RWPE1 (cell line): Measurements from ENCODE around the gene DMXL1.

Experiments used
- CTCF ChIA-PET: fragments of 350-600 bp; sonication (Branson Sonifier 250); formaldehyde crosslinking; extraction: SDS; loops from one replicate; lab custom pipeline; 2021; lab: Yijun Ruan, JAX
- POLR2A ChIA-PET: fragments of 400-600 bp; formaldehyde crosslinking; extraction: SDS; loops from one replicate; lab custom pipeline; 2020; ENCODE audit warnings: antibody characterized with exemption; ENCODE audit not compliant: low non-redundant PET; lab: Yijun Ruan, JAX
- DNase-seq: peaks from one replicate; pipeline ENCODE4 v3.0.0; 2012; ENCODE audit warnings: low spot score
- H3K27ac ChIP-seq: fragments of 450-650 bp; 2 replicates; pipeline ENCODE4 v1.5.1; 2017
- TF ChIP-seq, protein P1 (sequence below): fragments of 450-650 bp; conservative IDR thresholded peaks from 2 replicates; pipeline ENCODE4 v1.5.1; 2017; ENCODE audit warnings: low read depth, mild to moderate bottlenecking

The DMXL1 gene

DNA sequence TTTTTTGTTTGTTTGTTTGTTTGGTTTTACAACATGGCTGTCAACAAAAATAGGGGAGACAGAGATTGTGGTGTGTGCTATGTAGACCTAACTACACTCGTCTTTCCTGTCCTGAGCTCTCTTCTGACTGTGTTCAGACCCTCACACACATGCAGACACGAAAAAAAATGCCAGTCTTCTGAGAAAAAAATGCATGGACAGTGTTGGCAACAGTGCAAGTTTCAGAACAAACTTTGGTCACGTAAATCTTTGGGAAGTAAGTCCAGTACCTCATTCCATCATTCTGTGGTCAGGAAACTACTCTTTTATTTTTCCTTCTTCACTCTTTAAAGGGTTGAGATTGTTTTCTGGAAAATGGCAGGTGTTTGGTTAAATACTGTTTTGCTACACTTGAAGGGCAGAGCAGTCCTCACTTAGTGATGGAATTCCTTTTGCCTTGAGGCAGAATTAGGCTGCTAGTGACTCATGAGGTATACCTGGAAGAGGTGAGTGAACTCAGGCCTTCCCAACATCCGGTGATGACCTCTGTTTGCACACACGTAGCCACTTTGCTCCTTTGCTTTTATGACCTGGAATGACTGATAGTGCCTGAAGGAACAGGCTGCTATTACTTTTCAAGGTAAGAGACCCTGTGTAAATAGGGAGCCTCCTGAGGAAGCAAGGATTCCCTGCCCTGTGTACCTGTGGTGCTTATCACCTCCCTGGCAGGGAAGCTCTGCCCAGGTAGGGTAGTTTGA lies 203.3 kb downstream of the DMXL1 start:
- POLR2A ChIA-PET, result no interaction called here
- DNase-seq, result peak; percentile 92
- CTCF ChIA-PET, result interaction anchor here (0.6 to 0.9 kb wide), 6 partner anchors 9 to 430 kb away, joined by 3 to 8 read pairs (median 3); no protein-coding TSS in a partner anchor
- H3K27ac ChIP-seq, result no peak overlapping the region; the same call in 1 of the 2 replicates
- TF ChIP-seq, protein P1, sequence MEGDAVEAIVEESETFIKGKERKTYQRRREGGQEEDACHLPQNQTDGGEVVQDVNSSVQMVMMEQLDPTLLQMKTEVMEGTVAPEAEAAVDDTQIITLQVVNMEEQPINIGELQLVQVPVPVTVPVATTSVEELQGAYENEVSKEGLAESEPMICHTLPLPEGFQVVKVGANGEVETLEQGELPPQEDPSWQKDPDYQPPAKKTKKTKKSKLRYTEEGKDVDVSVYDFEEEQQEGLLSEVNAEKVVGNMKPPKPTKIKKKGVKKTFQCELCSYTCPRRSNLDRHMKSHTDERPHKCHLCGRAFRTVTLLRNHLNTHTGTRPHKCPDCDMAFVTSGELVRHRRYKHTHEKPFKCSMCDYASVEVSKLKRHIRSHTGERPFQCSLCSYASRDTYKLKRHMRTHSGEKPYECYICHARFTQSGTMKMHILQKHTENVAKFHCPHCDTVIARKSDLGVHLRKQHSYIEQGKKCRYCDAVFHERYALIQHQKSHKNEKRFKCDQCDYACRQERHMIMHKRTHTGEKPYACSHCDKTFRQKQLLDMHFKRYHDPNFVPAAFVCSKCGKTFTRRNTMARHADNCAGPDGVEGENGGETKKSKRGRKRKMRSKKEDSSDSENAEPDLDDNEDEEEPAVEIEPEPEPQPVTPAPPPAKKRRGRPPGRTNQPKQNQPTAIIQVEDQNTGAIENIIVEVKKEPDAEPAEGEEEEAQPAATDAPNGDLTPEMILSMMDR, result no peak

DNA sequence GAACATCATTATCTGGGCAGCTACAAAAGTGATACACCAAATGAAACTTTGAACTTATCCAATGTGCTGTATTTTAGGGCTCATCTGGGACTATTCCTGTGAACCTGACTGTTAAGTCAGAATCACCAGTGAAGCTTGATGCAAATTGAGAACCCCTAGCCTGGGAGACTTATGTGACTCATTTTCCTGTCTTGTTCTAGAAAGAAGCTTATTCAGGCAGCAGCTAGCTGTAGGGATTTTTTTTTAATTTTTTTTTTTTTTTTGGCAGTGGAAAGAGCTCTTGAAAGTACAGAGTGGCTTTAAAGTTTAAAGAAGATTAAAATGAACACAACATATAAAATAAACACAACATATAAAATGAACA lies 203.9 kb downstream of the DMXL1 start:
- TF ChIP-seq, protein P1, result no peak
- no peak overlapping the region; the same call in 1 of the 2 replicates for H3K27ac ChIP-seq
- POLR2A ChIA-PET, result interaction anchor here (0.6 kb wide), 1 partner anchor 60 kb away, joined by 3 read pairs; no protein-coding TSS in a partner anchor
- peak; percentile 63 for DNase-seq
- CTCF ChIA-PET, result interaction anchor here (0.6 to 1.1 kb wide), 6 partner anchors 9 to 430 kb away, joined by 3 to 8 read pairs (median 3); no protein-coding TSS in a partner anchor

DNA sequence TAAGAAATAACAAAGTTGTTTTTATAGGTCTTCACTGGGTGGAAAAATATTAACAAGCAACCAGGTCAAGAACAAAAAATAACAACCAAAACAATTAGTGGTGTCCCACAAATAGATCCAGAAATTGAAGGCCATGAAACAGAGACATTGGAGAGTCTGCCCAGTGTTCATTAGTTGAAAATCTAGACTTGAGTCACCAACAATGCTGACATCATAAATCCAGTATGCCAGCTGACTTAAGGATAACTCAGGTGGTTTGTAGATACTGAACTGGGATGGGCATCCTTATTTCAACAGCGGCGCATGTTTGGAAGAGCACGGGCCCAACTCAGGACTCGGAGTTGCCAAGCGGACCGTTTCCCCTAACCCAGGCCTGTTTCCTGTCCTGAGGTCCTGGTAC lies 204.3 kb downstream of the DMXL1 start:
- H3K27ac ChIP-seq, result peak overlapping the region; percentile 60
- TF ChIP-seq, protein P1, result no peak
- ChIA-PET POLR2A (interaction anchor here (0.6 kb wide), 1 partner anchor 60 kb away, joined by 3 read pairs; no protein-coding TSS in a partner anchor), CTCF (interaction anchor here (0.7 to 1.1 kb wide), 4 partner anchors 9 to 431 kb away, joined by 3 to 8 read pairs (median 3); no protein-coding TSS in a partner anchor)
- DNase-seq, result peak; percentile 87

DNA sequence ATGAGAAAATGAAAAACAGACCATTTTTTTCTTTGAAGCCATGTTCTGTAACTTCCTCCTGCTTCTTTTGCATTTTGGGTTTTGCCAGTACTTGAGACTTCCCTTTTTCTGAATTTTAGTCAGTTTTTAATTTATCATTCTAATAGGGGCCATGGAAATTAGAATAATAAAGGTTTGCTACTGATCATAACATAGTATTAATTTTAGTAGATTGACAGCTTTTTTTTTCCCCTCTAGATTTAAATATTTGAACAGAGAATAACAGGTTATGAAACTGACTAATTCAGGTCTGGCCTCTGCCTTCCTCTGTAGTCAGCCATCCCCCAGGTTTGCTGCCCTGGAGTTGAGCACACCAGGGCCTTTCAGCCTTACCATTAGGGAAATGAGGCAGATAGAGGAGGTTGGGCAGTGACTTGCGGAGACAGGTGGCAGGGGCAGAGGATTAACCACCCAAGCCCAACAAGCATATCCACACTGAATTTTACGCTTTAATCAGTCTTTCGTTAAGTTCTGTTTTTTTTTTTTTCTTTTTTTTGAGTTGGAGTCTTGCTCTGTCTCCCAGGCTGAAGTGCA lies 204.8 kb downstream of the DMXL1 start:
- TF ChIP-seq, protein P1, result no peak
- H3K27ac ChIP-seq, result peak overlapping the region; percentile 60
- ChIA-PET CTCF (interaction anchor here (0.6 to 1.1 kb wide), 2 partner anchors 13 to 67 kb away, joined by 3 to 4 read pairs; no protein-coding TSS in a partner anchor), POLR2A (no interaction called here)
- DNase-seq, result no peak

DNA sequence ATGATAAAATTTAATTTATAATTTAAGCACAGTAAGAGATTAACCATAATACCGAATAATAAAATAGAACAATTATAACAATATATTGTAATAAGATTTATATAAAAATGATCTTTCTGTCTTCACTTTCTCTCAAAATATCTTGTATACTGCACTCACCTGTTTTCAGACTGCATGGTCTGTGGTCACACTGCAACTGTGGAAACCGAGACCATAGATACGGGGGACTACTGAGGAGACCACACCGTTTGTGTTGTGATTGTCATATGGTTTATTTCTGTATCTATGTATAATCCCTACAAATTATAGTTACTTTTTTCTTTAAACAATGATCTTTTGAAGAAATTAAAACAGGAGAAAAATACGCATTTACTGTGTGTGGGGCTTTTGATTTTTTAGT lies 206.1 kb downstream of the DMXL1 start:
- H3K27ac ChIP-seq, result no peak overlapping the region
- CTCF ChIA-PET, result interaction anchor here (0.6 kb wide), 1 partner anchor 58 kb away, joined by 3 read pairs; no protein-coding TSS in a partner anchor
- POLR2A ChIA-PET, result no interaction called here
- TF ChIP-seq, protein P1, result no peak
- no peak for DNase-seq

DNA sequence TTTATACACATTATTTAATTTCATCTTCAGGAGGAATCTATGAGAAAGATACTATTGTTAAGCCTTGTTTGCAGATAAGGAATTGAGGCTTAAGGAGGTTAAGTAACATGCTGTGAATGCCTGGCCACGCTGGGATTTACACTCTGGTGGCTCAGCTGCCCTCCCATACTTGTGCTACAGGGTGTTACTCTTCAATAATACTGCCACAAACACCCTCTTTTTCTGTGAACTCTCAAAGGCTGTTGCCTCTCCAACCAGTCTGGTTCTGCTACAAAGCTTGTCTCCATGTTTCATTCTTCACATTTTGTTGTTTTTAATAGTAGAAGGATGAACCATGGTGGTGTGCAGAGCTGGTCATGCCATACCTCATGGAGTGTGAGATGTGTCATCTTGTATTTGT lies 208.2 kb downstream of the DMXL1 start:
- POLR2A ChIA-PET, result no interaction called here
- TF ChIP-seq, protein P1, result no peak
- no peak for DNase-seq
- CTCF ChIA-PET, result no interaction called here
- no peak overlapping the region for H3K27ac ChIP-seq
